ENCODE measurements around the gene UMAD1.

Gene UMAD1

DNA sequence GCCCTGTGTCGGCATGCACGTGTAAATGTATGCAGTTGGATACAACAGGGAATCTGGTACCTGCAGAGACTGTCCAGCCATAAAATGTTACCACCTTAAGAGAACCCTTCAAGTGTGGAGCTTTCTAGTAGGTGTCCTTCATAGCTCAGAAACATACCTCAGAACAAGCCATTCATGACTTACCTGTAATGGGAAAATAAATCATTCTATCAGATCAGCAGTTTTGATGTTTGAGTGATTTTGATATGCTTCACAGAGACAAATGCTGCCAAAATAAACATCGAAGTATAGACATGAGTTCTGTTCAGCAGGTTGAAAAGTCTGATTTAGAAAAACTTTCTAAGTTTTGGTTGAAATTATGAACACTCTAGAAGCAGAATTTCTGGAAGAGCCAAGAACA is 33.5 kb upstream of the UMAD1 start:
- DNase-seq (ENCODE audit: low read depth in 1 of 2, low spot score in 1 of 2) = no peak
- H3K4me3 ChIP-seq (replicated peaks; ENCODE audit: insufficient read depth, low read length) = no peak overlapping the region
- H3K27ac ChIP-seq (replicated peaks) = no peak overlapping the region
- H3K27me3 ChIP-seq (ENCODE audit: insufficient read depth, poor library complexity, severe bottlenecking) = no peaks in the 10 kb centered on the region
- TF ChIP-seq, protein P1, sequence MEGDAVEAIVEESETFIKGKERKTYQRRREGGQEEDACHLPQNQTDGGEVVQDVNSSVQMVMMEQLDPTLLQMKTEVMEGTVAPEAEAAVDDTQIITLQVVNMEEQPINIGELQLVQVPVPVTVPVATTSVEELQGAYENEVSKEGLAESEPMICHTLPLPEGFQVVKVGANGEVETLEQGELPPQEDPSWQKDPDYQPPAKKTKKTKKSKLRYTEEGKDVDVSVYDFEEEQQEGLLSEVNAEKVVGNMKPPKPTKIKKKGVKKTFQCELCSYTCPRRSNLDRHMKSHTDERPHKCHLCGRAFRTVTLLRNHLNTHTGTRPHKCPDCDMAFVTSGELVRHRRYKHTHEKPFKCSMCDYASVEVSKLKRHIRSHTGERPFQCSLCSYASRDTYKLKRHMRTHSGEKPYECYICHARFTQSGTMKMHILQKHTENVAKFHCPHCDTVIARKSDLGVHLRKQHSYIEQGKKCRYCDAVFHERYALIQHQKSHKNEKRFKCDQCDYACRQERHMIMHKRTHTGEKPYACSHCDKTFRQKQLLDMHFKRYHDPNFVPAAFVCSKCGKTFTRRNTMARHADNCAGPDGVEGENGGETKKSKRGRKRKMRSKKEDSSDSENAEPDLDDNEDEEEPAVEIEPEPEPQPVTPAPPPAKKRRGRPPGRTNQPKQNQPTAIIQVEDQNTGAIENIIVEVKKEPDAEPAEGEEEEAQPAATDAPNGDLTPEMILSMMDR (IDR thresholded peaks at IDR 0.05; ENCODE audit: insufficient read depth, low read length) = no peak
- TF ChIP-seq SPI1 (IDR thresholded peaks at IDR 0.05; ENCODE audit: borderline replicate concordance, low read depth) (no peak), GABPA (IDR thresholded peaks at IDR 0.05; ENCODE audit: low read depth) (no peak), POLR2AphosphoS5 (IDR thresholded peaks at IDR 0.05; ENCODE audit: low read depth) (no peak)
- TF ChIP-seq, protein P2, sequence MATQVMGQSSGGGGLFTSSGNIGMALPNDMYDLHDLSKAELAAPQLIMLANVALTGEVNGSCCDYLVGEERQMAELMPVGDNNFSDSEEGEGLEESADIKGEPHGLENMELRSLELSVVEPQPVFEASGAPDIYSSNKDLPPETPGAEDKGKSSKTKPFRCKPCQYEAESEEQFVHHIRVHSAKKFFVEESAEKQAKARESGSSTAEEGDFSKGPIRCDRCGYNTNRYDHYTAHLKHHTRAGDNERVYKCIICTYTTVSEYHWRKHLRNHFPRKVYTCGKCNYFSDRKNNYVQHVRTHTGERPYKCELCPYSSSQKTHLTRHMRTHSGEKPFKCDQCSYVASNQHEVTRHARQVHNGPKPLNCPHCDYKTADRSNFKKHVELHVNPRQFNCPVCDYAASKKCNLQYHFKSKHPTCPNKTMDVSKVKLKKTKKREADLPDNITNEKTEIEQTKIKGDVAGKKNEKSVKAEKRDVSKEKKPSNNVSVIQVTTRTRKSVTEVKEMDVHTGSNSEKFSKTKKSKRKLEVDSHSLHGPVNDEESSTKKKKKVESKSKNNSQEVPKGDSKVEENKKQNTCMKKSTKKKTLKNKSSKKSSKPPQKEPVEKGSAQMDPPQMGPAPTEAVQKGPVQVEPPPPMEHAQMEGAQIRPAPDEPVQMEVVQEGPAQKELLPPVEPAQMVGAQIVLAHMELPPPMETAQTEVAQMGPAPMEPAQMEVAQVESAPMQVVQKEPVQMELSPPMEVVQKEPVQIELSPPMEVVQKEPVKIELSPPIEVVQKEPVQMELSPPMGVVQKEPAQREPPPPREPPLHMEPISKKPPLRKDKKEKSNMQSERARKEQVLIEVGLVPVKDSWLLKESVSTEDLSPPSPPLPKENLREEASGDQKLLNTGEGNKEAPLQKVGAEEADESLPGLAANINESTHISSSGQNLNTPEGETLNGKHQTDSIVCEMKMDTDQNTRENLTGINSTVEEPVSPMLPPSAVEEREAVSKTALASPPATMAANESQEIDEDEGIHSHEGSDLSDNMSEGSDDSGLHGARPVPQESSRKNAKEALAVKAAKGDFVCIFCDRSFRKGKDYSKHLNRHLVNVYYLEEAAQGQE (IDR thresholded peaks at IDR 0.05; ENCODE audit: insufficient replicate concordance, low read depth) = no peak

GRCh38 chr7:7609330-7609729 is 31.2 kb upstream of the UMAD1 start:
- Histone ChIP-seq H3K27ac (replicated peaks) (no peak overlapping the region), H3K4me3 (replicated peaks; ENCODE audit: insufficient read depth, low read length) (no peak overlapping the region), H3K27me3 (ENCODE audit: insufficient read depth, poor library complexity, severe bottlenecking) (no peaks in the 10 kb centered on the region)
- TF ChIP-seq, protein P2 (IDR thresholded peaks at IDR 0.05; ENCODE audit: insufficient replicate concordance, low read depth) = no peak
- TF ChIP-seq, protein P1 (IDR thresholded peaks at IDR 0.05; ENCODE audit: insufficient read depth, low read length) = no peak
- no peak for TF ChIP-seq POLR2AphosphoS5 (IDR thresholded peaks at IDR 0.05; ENCODE audit: low read depth)
- no peak for TF ChIP-seq GABPA (IDR thresholded peaks at IDR 0.05; ENCODE audit: low read depth)
- no peak for TF ChIP-seq SPI1 (IDR thresholded peaks at IDR 0.05; ENCODE audit: borderline replicate concordance, low read depth)
- DNase-seq (ENCODE audit: low read depth in 1 of 2, low spot score in 1 of 2) = no peak

DNA sequence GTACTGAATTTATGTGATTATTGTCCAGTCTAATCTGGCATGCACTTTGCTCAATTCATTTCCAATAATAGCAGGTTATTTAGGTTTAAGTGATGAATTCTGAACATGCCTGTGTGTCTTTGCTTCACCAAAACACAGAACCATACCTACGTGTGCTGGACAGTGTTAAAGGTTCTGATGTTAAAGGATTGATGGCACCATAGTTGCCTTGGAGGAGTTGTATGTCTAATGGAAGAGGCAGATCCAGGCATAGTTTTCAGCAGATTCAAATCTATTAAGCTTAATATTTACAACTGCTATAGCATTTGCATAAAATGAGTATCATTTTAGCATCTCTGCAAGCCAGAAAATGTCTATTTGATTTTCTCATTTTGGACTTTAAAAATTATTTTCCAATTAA is 28.0 kb upstream of the UMAD1 start:
- no peaks in the 10 kb centered on the region for H3K27me3 ChIP-seq (ENCODE audit: insufficient read depth, poor library complexity, severe bottlenecking)
- no peak overlapping the region for H3K27ac ChIP-seq (replicated peaks)
- DNase-seq (ENCODE audit: low read depth in 1 of 2, low spot score in 1 of 2) = no peak
- TF ChIP-seq, protein P2 (IDR thresholded peaks at IDR 0.05; ENCODE audit: insufficient replicate concordance, low read depth) = no peak
- TF ChIP-seq GABPA (IDR thresholded peaks at IDR 0.05; ENCODE audit: low read depth) (no peak), SPI1 (IDR thresholded peaks at IDR 0.05; ENCODE audit: borderline replicate concordance, low read depth) (no peak), POLR2AphosphoS5 (IDR thresholded peaks at IDR 0.05; ENCODE audit: low read depth) (no peak)
- TF ChIP-seq, protein P1 (IDR thresholded peaks at IDR 0.05; ENCODE audit: insufficient read depth, low read length) = no peak
- no peak overlapping the region for H3K4me3 ChIP-seq (replicated peaks; ENCODE audit: insufficient read depth, low read length)

Data from HL-60 (cell line).